SK-N-SH (cell line): Measurements from ENCODE around the gene GIGYF1.

Source experiments
- GABPA ChIP-seq: IDR thresholded peaks from 2 replicates; pipeline ENCODE4 v1.4.0; 2012; ENCODE audit warnings: low read depth, mild to moderate bottlenecking
- IRF3 ChIP-seq: fragments of 150-350 bp; IDR thresholded peaks from 2 replicates; pipeline ENCODE4 v1.6.1; 2016; ENCODE audit warnings: mild to moderate bottlenecking, low read depth, low read length
- POLR2AphosphoS5 ChIP-seq: IDR thresholded peaks from 2 replicates; pipeline ENCODE4 v1.6.1; 2012; ENCODE audit warnings: low read depth, low read length
- REST ChIP-seq: IDR thresholded peaks from 2 replicates; pipeline ENCODE4 v1.6.1; 2012; ENCODE audit warnings: mild to moderate bottlenecking, low read depth, low read length, moderate library complexity
- YY1 ChIP-seq: IDR thresholded peaks from 2 replicates; pipeline ENCODE4 v1.4.0; 2012; ENCODE audit warnings: low read depth, mild to moderate bottlenecking
- TF ChIP-seq, protein P1 (sequence below): fragments of 200-600 bp; sonication (generic); IDR thresholded peaks from 2 replicates; pipeline ENCODE4 v1.6.1; 2017; ENCODE audit warnings: antibody characterized with exemption, mild to moderate bottlenecking, moderate library complexity

GRCh38 chr7:100641463-100641859 is 52.6 kb downstream of the GIGYF1 start, which contains the start of gene TFR2:
- no peak for TF ChIP-seq REST
- no peak for TF ChIP-seq IRF3
- no peak for TF ChIP-seq YY1
- TF ChIP-seq POLR2AphosphoS5 = no peak
- TF ChIP-seq, protein P1, sequence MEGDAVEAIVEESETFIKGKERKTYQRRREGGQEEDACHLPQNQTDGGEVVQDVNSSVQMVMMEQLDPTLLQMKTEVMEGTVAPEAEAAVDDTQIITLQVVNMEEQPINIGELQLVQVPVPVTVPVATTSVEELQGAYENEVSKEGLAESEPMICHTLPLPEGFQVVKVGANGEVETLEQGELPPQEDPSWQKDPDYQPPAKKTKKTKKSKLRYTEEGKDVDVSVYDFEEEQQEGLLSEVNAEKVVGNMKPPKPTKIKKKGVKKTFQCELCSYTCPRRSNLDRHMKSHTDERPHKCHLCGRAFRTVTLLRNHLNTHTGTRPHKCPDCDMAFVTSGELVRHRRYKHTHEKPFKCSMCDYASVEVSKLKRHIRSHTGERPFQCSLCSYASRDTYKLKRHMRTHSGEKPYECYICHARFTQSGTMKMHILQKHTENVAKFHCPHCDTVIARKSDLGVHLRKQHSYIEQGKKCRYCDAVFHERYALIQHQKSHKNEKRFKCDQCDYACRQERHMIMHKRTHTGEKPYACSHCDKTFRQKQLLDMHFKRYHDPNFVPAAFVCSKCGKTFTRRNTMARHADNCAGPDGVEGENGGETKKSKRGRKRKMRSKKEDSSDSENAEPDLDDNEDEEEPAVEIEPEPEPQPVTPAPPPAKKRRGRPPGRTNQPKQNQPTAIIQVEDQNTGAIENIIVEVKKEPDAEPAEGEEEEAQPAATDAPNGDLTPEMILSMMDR = no peak
- no peak for TF ChIP-seq GABPA
